VCaP (cell line): ENCODE data around the gene USP16.
A peak's percentile ranks its signal among the peaks of the same experiment; 100 is the strongest.

Experiments used
- H3K27ac ChIP-seq: fragments of 450-650 bp; 2 replicates; pipeline ENCODE4 v1.5.1; 2017
- CTCF ChIP-seq: fragments of 450-650 bp; conservative IDR thresholded peaks from 2 replicates; pipeline ENCODE4 v1.5.1; 2017; ENCODE audit warnings: mild to moderate bottlenecking, moderate library complexity

Gene USP16

GRCh38 chr21:29056538-29057050 lies 32.1 kb downstream of the USP16 start:
- TF ChIP-seq CTCF, result no peak
- H3K27ac ChIP-seq, result peak overlapping the region; percentile 2; the same call in 1 of the 2 replicates

GRCh38 chr21:29064850-29065481 lies 40.5 kb downstream of the USP16 start:
- no peak overlapping the region for H3K27ac ChIP-seq
- TF ChIP-seq CTCF, result no peak

GRCh38 chr21:29072873-29073221 lies 48.4 kb downstream of the USP16 start:
- peak overlapping the region; percentile 96 for H3K27ac ChIP-seq
- no peak for TF ChIP-seq CTCF

- H3K27ac ChIP-seq, result peak within 1 kb of the TSS; percentile 96
- TF ChIP-seq CTCF, result no peak
Measured at GRCh38 chr21:29073222-29074006, 48.9 kb downstream of the USP16 start, which contains the start of gene CCT8. CCT8 (minus strand) TSS chr21:29073648; CDS start chr21:29073590, 58 bp downstream.

GRCh38 chr21:29074007-29074376 lies 49.5 kb downstream of the USP16 start:
- TF ChIP-seq CTCF, result no peak
- H3K27ac ChIP-seq, result peak overlapping the region; percentile 96

- no peak for TF ChIP-seq CTCF
- H3K27ac ChIP-seq, result peak overlapping the region; percentile 96
Measured at GRCh38 chr21:29074783-29075182, 50.3 kb downstream of the USP16 start.

GRCh38 chr21:29075706-29076466 lies 51.4 kb downstream of the USP16 start:
- H3K27ac ChIP-seq, result peak overlapping the region; percentile 98
- no peak for TF ChIP-seq CTCF
